Measurements from ENCODE around the gene LSM12. TPM values are rescaled to one million over a fixed set of nuclear protein-coding genes. Genes with fewer than 3 reads are reported as not detected.
A peak's percentile ranks its signal among the peaks of the same experiment; 100 is the strongest.

Gene LSM12
- total and polyA plus RNA-seq, 2 of the 8 experiments (the other 6 are each of a cell fraction or from before 2014, with no cell fraction given): 69.8 to 142 TPM

- no peak for TF ChIP-seq RXRA (IDR thresholded peaks at IDR 0.05; ENCODE audit: insufficient read depth, low read depth, low read length)
- TF ChIP-seq SIX5 (IDR thresholded peaks at IDR 0.05; ENCODE audit: low read depth, low read length): no peak
- peak; percentile 66 for TF ChIP-seq CREB1 (IDR thresholded peaks at IDR 0.05)
- no peak; the same call in 1 of the 2 replicates for TF ChIP-seq SUZ12 (IDR thresholded peaks at IDR 0.05; ENCODE audit: low read length)
- peak; percentile 55; the same call in 1 of the 2 replicates for TF ChIP-seq E2F6 (IDR thresholded peaks at IDR 0.05)
- TF ChIP-seq JUND (IDR thresholded peaks at IDR 0.05; ENCODE audit: low read length): no peak
- TF ChIP-seq, protein P1, sequence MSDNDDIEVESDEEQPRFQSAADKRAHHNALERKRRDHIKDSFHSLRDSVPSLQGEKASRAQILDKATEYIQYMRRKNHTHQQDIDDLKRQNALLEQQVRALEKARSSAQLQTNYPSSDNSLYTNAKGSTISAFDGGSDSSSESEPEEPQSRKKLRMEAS (IDR thresholded peaks at IDR 0.05): peak; percentile 74
- TF ChIP-seq KDM1A (IDR thresholded peaks at IDR 0.05; ENCODE audit: borderline replicate concordance, low read length): no peak
- no peak for TF ChIP-seq KDM5A (IDR thresholded peaks at IDR 0.05; ENCODE audit: low read length)
- TF ChIP-seq POU5F1 (IDR thresholded peaks at IDR 0.05; ENCODE audit: low read depth, low read length): no peak
- peak; percentile 28 for TF ChIP-seq TAF7 (optimal IDR thresholded peaks at IDR 0.05; ENCODE audit: borderline replicate concordance, low read depth, low read length)
- peak; percentile 53; the same call in 1 of the 2 replicates for TF ChIP-seq TAF1 (IDR thresholded peaks at IDR 0.05; ENCODE audit: low read depth, low read length)
- no peak for TF ChIP-seq SIRT6 (IDR thresholded peaks at IDR 0.05; ENCODE audit: low read length)
- peak; percentile 48 to 71 (median 62) for TF ChIP-seq CTCF (IDR thresholded peaks at IDR 0.05; ENCODE audit: control extremely low read depth in 1 of 3, insufficient read depth in 1 of 3, low read depth in 1 of 3, low read length in 3 of 3)
- TF ChIP-seq KDM4A (IDR thresholded peaks at IDR 0.05; ENCODE audit: low read depth, low read length, severe bottlenecking): peak; percentile 14
Measured at GRCh38 chr17:44005527-44006271, 60.8 kb downstream of the LSM12 start (continued).

All from H1 (cell line).